NT2/D1 (cell line): ENCODE measurements around the gene ACSF3.

Experiments used
- YY1 ChIP-seq: IDR thresholded peaks from 2 replicates; pipeline ENCODE4 v1.6.1; 2011; ENCODE audit not compliant: insufficient read length, insufficient read depth
- ZNF274 ChIP-seq: IDR thresholded peaks from 2 replicates; pipeline ENCODE4 v1.6.1; 2011; ENCODE audit warnings: mild to moderate bottlenecking, low read depth, low read length

- TF ChIP-seq YY1 = no peak
- no peak for TF ChIP-seq ZNF274
Observed at GRCh38 chr16:89094252-89094879, 714 bp downstream of the ACSF3 start.
